ENCODE data around the gene RPS6KA4.
"Not testable (repeated sequence)": the region's sequence is repeated elsewhere in the genome, so short reads cannot be mapped to it uniquely, and the experiment has no call there.

RPS6KA4 gene

DNA sequence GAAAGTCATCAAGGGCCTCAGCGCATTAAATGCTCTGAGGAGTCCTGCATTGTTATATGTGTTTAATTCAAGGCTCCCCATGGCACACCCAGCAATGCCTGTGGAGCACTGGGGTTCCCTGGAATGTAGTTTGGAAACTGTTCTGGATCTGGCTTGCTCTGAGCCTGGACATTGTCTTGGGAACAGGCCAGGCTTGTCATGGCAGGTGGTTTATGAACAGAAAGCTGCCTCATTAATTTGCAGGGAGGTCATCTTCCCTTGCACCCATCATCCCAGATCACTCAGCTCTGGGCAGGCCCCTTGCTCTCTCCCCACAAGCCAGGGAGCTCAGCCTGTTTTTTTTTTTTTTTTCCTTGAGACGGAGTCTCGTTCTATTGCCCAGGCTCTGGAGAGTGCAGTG is 32.9 kb downstream of the RPS6KA4 start:
- DNase-seq, result no peak

DNA sequence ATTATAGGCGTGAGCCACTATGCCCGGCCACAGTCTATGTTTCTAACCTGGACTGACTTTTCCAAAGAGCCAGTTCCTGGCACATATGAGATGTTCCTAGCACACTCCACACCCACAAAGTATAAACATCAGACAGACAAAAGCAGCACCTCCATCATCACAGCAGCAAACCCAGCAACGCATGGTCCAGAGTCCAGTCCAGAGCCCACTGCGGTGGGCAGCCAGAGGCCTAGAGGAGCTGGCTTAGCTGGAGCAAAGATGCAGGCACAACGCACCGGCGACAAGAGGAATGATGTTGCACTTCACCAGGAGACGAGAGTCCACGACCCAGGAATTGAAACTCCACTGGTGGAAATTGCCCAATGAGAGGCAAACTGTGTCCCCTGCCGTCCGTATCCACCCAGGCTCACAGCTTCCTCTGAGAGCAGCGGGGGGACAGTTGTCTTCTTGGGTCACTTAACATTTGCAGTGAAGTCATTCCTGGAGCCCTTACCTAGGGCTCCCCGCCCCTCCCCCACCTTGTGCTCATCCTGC is 36.6 kb downstream of the RPS6KA4 start:
- DNase-seq, result peak; percentile 7

DNA sequence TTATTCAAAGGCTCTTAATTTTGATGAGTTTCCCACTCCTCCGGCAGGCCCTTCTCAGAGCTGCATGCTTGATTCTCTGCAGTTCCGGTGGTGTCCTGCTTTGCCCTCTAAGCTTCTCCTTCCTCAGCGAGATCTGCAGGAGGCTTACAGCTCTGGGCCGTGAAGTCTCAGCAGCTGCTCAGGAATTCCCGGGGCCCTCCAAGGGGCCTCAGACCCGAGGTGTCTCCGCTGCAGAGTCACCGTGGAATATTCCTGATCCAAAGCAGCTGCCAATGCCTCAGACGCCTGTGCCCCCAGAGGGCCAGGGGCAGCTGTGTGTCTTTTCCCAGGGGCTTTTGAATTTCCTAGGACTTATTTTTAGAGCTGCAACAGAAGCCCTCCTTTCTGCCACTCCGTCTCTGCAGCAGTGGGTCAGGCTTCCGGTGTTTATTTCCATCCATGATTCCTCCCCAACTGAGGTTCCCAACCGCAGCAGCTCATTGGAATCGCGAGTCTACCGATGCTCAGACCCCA is 37.2 kb downstream of the RPS6KA4 start:
- DNase-seq, result no peak

DNA sequence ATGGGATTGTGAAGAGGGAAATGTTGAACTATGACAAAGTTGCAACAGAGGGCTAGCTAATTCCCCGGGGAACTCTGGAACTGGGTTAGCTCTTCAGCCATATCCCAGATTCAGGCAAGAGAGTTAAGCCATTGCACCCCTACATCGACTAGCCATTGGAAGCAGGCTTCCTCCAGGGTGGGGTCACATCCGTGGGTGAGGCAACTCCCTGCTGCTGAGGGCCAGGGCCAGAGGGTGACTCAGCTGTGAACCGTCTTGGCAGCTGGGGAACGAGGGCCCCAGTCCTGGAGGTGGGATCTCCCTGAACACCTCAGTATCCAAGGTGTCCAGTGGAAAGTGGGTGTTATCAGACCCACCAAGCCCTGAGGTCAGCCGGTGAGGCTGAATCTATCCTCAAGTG is 41.1 kb downstream of the RPS6KA4 start:
- DNase-seq, result peak; percentile 35

DNA sequence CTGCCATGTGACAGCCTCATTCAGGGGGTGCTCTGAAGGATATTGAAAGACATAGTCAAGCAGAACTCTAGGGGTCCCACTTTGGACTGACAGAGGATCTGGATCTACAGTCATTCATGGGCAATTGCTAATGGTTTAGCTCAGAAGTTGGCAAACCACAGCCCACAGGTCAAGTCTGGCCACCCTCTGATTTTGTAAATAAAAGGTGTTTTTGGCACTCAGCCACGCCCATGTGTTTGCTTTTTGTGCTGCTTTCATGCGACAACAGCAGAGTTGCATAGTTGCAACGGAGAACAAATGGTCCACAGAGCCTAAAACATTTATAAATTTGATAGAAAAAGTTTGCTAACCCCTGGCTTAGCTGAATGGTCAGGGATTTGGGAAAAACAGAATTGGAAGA is 41.7 kb downstream of the RPS6KA4 start:
- no peak for DNase-seq

DNA sequence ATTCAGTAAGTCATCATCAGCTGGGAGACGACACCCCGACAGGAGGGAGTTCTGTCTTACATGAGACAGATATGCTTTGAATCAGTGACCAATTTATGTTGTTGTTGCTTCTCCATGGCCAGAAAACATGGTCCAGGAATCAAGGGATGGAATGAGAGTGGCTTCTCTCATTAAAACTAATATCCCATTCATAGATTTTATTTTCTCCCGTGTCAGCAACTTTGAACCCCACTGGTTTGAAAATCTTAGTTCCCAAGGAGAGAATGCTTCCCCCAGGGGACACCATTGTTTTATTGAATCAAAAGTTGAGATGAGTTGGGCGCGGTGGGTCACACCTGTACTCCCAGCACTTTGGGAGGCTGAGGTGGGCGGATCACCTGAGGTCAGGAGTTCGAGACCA is 42.8 kb downstream of the RPS6KA4 start:
- DNase-seq, result no peak

DNA sequence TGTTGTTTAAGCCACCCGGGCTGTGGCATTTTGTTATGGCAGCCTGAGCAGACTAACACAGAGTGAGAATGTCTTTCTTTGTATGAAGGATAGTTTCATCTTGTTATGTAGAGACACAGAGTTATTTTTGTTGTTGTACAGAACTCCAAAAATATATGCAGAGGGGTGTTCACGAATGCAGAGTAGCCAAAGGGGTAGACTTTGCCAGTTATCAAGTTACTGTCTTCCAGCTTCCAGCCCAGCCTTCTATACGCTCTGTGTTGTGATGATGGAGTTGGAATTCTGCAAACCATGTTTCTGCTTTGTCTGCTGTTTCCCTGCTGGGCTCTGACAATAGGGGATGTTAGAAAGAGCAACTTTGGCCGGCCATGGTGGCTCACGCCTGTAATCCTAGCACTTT is 44.1 kb downstream of the RPS6KA4 start:
- no peak for DNase-seq

DNA sequence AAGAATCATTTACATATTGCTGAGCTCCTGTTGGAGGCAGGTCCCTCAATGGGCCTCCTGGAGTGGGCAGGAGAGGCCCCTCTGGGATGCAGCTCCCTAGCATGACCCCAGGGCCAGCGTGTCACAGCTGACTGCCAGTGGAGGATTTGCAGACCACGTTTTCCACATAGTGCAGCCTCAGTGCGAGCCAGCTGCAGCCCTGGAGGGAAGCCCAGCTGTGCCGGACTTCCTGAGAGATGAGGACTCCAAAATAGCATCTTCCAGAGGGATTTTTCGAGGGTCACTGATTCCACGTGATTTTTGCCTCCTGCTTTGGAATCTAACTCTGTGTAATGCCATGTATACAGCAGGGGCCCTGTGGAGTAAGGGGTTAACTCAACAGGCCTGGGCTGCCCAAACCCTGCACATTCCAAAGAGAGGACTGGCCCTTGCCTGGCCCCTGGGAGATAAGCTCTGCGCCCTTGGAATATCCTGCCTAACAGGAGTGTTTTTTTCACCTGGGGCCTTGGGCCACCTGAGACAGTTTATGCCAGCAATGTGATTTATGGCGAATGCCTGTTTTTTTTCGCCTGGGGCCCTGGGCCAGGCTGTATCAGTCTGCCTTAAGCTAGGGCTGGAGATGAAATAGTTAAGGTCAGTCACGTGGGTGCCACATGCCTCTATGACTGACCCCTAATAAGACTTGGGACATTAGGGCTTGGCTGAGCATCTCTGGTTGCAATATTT is 47.4 kb downstream of the RPS6KA4 start:
- DNase-seq, result no peak

DNA sequence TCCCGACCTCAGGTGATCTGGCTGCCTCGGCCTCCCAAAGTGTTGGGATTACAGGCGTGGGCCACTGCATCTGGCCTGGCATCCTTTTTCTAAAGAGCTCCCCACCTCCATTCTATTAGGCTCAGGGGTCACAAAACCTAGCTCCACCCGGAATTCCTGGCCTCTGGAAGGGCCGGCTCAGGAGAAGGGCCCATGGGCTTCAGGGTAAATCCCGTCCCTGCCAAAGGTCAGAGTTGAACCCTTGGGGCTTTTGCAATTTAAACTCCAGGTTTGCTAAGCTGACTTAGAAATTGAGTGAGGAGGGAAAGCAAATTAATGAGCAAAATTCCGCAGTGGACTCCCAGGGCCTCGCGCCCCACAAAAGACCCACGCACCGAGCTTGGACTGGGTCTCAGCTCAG is 48.3 kb downstream of the RPS6KA4 start:
- no peak for DNase-seq

- DNase-seq, result no peak
Measured at GRCh38 chr11:64407630-64408029, 48.7 kb downstream of the RPS6KA4 start.

- no peak for DNase-seq
Measured at GRCh38 chr11:64409278-64409677, 50.3 kb downstream of the RPS6KA4 start.

- no peak for DNase-seq
Measured at GRCh38 chr11:64409707-64410403, 50.9 kb downstream of the RPS6KA4 start.

- no peak for DNase-seq
Measured at GRCh38 chr11:64410404-64410734, 51.4 kb downstream of the RPS6KA4 start.

GRCh38 chr11:64413417-64413816 is 54.5 kb downstream of the RPS6KA4 start:
- DNase-seq, result no peak

DNA sequence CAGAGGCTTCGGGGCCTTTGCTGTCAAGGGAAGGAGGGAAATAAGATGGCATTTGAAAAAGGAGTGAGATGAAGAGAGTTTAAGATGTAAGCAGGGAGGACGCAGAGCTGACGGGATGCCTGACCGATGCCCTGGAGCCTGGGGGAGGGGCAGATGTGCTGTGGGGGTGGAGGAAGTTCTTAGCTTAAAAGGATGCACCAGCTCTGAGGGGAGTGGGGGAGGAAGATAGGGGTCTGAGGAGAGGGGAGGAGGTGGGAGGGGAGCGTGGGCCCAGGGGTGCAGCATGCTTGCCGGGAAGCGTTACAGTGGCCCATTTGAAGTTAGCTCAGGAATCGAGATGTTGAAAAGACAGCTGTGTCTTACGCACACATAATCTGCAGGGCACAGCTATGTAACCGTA is 56.3 kb downstream of the RPS6KA4 start:
- no peak for DNase-seq

GRCh38 chr11:64415996-64416728 is 57.2 kb downstream of the RPS6KA4 start:
- no peak for DNase-seq

DNA sequence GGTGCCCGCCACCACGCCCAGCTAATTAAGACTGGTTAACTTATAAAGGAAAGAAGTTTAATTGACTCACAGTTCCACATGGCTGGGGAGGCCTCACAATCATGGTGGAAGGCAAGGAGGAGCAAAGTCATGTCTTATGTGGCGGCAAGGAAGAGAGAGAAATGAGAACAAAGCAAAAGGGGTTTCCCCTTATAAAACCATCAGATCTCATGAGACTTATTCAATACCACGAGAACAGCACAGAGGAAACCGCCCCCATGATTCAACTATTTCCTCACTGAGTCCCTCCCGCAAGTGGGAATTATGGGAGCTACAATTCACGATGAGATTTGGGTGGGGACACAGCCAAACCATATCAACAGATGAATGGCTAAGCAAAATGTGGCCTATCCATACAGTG is 59.3 kb downstream of the RPS6KA4 start:
- not testable (repeated sequence) for DNase-seq

- DNase-seq, result no peak
Measured at GRCh38 chr11:64419257-64419790, 60.4 kb downstream of the RPS6KA4 start.

- no peak for DNase-seq
Measured at GRCh38 chr11:64419818-64420485, 61.0 kb downstream of the RPS6KA4 start.

Data from CD4-positive, alpha-beta T cell treated with Interferon gamma for 1 hour (primary cell).